Naive B cell (primary cell): ENCODE measurements around the gene TMEM51. TPM values are rescaled to one million over a fixed set of nuclear protein-coding genes. Genes with fewer than 3 reads are reported as not detected.

Experiments
- ATAC-seq, 2 donors: fragments of 150-1000 bp; cut with Tn5 transposase; 2 replicates each; pipeline ENCODE4 v1.10.0; 2021; ENCODE audit warnings: low read depth in 2 of 2, mild to moderate bottlenecking in 2 of 2, moderate library complexity in 2 of 2
- DNase-seq: peaks from one replicate; pipeline ENCODE4 v3.0.0; 2022
- H3K27ac Mint-ChIP-seq, 6 donors: one replicate each; pipeline ENCODE4 v1.8.0; 2020 to 2022; ENCODE audit warnings: mild to moderate bottlenecking in 6 of 6, mixed read lengths in 6 of 6, moderate library complexity in 5 of 6, inconsistent platforms in 2 of 6
- H3K27me3 Mint-ChIP-seq, 3 donors: one replicate each; pipeline ENCODE4 v1.8.0; 2021 to 2022; ENCODE audit warnings: mixed read lengths in 3 of 3, mild to moderate bottlenecking in 1 of 3
- H3K36me3 Mint-ChIP-seq, 2 donors: one replicate each; pipeline ENCODE4 v1.8.0; 2020 to 2022; ENCODE audit warnings: mixed read lengths in 2 of 2, inconsistent platforms in 1 of 2, mild to moderate bottlenecking in 1 of 2
- H3K4me1 Mint-ChIP-seq, 3 donors: one replicate each; pipeline ENCODE4 v1.8.0; 2020 to 2022; ENCODE audit warnings: mixed read lengths in 3 of 3, inconsistent platforms in 1 of 3, mild to moderate bottlenecking in 1 of 3, moderate library complexity in 1 of 3
- H3K4me3 Mint-ChIP-seq, 8 donors: one replicate each; pipeline ENCODE4 v1.8.0; 2020 to 2022; ENCODE audit warnings: mild to moderate bottlenecking in 8 of 8, mixed read lengths in 8 of 8, moderate library complexity in 8 of 8, inconsistent platforms in 2 of 8
- H3K9me3 Mint-ChIP-seq, 7 donors: one replicate each; pipeline ENCODE4 v1.8.0; 2020 to 2022; ENCODE audit warnings: mixed read lengths in 7 of 7, mild to moderate bottlenecking in 5 of 7, inconsistent platforms in 2 of 7, moderate library complexity in 1 of 7
- polyA plus RNA-seq, 6 donors: library from polyadenylated mRNA; unstranded; fragments of 300-500 nt; fragmentation: Illumina TruSeq; gene quantifications; one replicate each; pipeline ENCODE4 v1.2.3, GENCODE V29; 2021; ENCODE audit warnings: low read depth in 6 of 6

The TMEM51 gene, protein sequence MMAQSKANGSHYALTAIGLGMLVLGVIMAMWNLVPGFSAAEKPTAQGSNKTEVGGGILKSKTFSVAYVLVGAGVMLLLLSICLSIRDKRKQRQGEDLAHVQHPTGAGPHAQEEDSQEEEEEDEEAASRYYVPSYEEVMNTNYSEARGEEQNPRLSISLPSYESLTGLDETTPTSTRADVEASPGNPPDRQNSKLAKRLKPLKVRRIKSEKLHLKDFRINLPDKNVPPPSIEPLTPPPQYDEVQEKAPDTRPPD
- polyA plus RNA-seq, result not detected

DNA sequence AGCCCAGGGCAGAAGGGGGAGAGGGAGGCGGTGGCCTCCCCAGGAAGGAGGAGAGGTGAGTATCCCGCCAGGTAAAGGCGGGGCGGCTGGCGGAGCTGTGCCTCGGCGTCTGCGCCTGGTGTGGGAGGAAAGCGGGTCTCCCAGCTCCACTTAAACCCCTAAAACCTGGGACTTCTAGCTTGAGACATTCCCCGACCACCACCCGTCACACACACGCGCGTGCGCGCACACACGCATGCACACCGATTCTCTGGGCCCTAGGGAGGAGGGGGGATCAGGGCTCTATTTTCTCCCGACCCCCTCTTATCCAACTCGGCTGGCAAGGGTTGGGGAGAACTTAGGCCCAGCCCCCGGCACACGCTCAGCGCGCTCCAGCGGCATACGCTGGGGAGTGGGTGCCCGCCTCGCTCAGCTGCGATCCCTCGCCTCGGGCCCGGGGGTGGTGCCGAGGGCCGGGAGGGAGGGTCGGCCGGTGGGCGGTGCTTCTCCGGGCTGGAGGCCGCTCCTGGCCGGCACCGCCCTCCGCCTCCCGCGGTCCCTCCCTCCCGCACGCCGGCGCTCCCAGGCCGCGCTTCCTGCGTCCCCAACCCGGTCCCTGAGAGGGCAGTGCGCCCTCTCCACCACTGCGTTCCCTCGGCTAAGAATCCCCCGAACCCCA lies at the start of gene TMEM51:
TMEM51 (plus strand) TSS at position 564 of the 658 bp plus-strand sequence. CDS start 61,341 bp downstream, outside the sequence.
- peaks cover 9 to 35% (median 27%) of the 10 kb centered on the region in 3 donors for H3K4me1 Mint-ChIP-seq
- H3K36me3 Mint-ChIP-seq, result peaks cover 0 to 8% of the 10 kb centered on the region in 2 donors
- no peak within 1 kb of the TSS for H3K27ac Mint-ChIP-seq
- H3K27me3 Mint-ChIP-seq, result peaks cover 41 to 66% (median 60%) of the 10 kb centered on the region in 3 donors
- peaks cover 0 to 5% (median 0%) of the 10 kb centered on the region in 7 donors for H3K9me3 Mint-ChIP-seq
- H3K4me3 Mint-ChIP-seq, result peak within 1 kb of the TSS; percentile 7 to 82 (median 63)
- no peak for ATAC-seq
- DNase-seq, result no peak

DNA sequence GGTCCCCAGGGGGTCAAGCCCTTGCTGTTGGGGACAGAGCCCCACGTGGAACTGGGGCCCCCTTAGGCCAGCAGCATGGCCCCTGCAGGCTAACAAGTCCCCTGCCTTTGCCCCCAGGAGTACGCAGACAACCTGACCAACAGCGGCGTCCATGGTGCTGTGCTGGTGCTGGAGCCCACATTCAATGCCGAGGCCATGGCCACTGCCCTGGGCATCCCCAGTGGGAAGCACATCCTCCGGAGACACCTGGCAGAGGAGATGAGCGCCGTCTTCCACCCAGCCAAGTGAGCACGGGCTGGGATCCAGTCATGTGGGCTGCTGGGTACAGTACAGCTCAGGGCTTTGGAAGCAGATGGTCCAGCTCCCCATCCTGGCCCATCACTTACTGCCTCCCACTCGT lies 49.6 kb upstream of the TMEM51 start:
- H3K4me3 Mint-ChIP-seq, result no peak overlapping the region
- no peaks in the 10 kb centered on the region for H3K36me3 Mint-ChIP-seq
- no peak for DNase-seq
- H3K4me1 Mint-ChIP-seq, result peaks cover 0 to 13% (median 10%) of the 10 kb centered on the region in 3 donors
- H3K27ac Mint-ChIP-seq, result peak overlapping the region in 1 of 6 donors; percentile 60
- peaks cover 25 to 33% (median 32%) of the 10 kb centered on the region in 3 donors for H3K27me3 Mint-ChIP-seq
- H3K9me3 Mint-ChIP-seq, result peaks cover 0 to 10% (median 0%) of the 10 kb centered on the region in 7 donors
- ATAC-seq, result no peak

DNA sequence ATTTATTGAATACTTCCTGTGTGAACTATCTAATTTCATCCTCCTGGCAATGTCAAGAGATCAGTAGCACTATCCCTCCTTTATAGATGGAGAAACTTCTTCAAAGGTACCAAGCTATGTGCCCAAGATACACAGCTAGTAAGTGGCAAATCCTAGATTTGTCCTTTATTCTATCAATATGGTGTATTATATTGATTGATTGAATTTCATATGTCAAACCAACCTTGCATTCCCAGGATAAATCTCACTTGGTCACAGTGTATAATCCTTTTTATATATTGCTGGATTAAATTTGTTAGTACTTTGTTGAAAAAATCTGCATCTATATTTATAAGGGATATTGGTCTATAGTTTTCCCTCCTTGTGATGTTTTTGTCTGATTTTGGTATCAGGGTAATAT lies 48.8 kb upstream of the TMEM51 start:
- H3K9me3 Mint-ChIP-seq, result peaks cover 0 to 10% (median 0%) of the 10 kb centered on the region in 7 donors
- no peak overlapping the region for H3K27ac Mint-ChIP-seq
- no peak overlapping the region for H3K4me3 Mint-ChIP-seq
- H3K27me3 Mint-ChIP-seq, result peaks cover 21 to 24% (median 23%) of the 10 kb centered on the region in 3 donors
- no peak for ATAC-seq
- no peak for DNase-seq
- peaks cover 0 to 10% (median 9%) of the 10 kb centered on the region in 3 donors for H3K4me1 Mint-ChIP-seq
- no peaks in the 10 kb centered on the region for H3K36me3 Mint-ChIP-seq

DNA sequence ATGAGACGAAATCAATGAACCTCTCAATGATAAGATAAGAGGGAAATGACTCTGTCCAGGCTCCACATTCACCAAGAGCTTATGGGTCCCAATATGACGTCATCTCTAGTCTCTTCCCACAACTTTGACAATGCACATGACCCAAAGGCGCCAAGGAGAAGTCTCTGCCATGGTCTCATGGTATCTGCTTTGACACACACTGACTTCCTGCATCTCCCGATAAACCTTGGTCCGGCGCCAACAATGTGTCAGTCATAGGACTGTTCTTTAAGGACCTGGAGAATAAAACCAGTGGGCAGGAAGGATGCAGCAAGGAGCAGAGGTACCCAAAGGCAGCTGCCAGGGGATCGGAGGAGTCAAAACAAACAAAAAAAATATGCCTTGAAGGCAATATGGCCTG lies 46.9 kb upstream of the TMEM51 start:
- H3K4me3 Mint-ChIP-seq, result no peak overlapping the region
- DNase-seq (no peak), ATAC-seq (no peak)
- peaks cover 5 to 8% (median 6%) of the 10 kb centered on the region in 3 donors for H3K27me3 Mint-ChIP-seq
- no peaks in the 10 kb centered on the region for H3K36me3 Mint-ChIP-seq
- H3K9me3 Mint-ChIP-seq, result peaks cover 0 to 10% (median 0%) of the 10 kb centered on the region in 7 donors
- no peak overlapping the region for H3K27ac Mint-ChIP-seq
- peaks cover 0 to 3% (median 0%) of the 10 kb centered on the region in 3 donors for H3K4me1 Mint-ChIP-seq

DNA sequence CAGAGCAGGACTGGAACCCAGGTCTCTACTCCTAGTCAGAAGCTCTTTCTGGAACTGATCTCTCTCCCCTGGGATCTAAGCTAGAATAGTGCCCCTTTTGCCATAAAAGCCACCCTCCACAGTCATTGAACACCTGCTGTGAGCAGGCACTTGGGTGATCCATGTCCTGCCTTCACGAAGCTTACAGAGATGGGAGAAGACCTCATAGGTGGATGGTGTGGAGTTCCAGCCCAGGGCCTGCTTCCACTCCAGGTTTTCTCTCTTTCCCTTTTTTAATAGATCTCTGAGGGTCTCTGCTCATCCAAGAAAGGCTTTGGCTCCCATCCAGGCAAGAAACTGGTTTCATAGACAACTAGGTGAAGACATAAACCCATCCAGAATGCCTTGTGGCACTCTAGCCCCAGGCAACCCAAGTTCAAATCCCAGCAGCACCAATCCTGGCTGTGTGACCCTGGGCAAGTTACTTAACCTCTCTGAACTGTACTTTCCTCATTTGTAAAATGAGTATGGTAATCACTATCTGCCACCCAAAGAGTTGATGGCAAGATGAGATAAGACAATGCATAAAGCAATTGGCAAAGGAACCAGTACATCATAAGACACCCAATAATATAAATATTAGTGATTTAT lies 46.4 kb upstream of the TMEM51 start:
- no peak for DNase-seq
- no peak for ATAC-seq
- Mint-ChIP-seq H3K9me3 (peaks cover 0 to 10% (median 0%) of the 10 kb centered on the region in 7 donors), H3K4me3 (no peak overlapping the region), H3K36me3 (no peaks in the 10 kb centered on the region), H3K4me1 (no peaks in the 10 kb centered on the region), H3K27me3 (peaks cover 0 to 4% (median under 1%) of the 10 kb centered on the region in 3 donors), H3K27ac (no peak overlapping the region)

DNA sequence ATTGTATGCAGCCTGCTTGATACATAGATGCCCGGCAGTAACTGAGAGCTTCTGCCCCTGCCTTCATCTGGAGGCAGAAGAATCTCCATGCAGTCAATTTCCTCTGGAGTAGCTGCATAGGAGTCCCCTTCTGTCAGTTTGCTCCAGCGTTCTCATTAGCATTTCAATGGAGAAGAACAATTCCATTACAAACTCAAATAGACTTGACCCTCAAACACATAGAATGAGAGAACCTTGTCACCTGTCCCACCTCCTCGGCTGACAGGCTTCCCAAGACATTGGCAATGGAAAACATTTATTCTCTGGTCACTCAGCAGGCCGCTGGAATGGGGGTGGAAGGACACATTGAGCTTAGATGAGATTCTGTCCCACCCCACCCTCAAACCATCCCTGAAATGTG lies 45.6 kb upstream of the TMEM51 start:
- H3K36me3 Mint-ChIP-seq, result no peaks in the 10 kb centered on the region
- no peak overlapping the region for H3K4me3 Mint-ChIP-seq
- H3K4me1 Mint-ChIP-seq, result no peaks in the 10 kb centered on the region
- DNase-seq (no peak), ATAC-seq (no peak)
- peaks cover 0 to 4% (median 0%) of the 10 kb centered on the region in 3 donors for H3K27me3 Mint-ChIP-seq
- H3K9me3 Mint-ChIP-seq, result peaks cover 0 to 10% (median 0%) of the 10 kb centered on the region in 7 donors
- no peak overlapping the region for H3K27ac Mint-ChIP-seq

DNA sequence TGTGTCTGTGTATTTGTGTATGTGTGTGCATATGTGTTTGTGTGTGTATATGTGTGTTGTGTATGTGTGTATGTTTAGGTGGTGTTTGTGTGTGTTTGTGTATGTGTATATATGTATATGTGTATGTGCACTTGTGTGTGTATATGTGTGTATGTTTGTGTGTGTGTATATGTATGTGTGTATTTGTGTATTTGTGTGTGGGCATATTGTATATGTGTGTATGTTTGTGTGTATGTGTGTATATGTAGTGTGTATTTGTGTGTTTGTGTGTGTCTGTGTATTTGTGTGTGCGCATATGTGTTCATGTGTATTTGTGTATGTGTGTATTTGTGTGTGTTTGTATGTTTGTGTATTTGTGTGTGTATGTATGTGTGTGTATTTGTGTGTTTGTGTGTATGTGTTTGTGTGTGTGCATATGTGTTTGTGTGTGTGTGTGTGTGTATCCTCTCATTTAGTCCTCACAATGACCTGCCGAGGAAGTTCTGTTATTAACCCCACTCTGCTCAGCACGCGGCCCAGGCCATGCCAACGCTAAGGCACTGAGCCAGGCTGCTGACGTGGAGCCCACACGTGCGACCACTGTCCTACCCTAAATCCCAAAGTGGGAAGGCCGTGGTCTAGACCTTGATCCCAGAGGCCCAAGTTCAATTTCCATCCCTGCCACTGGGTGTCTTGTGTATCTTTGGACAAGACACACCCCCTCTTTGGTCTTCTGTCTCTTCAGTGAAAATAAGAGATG lies 43.2 kb upstream of the TMEM51 start:
- ATAC-seq, result no peak
- no peak overlapping the region for H3K27ac Mint-ChIP-seq

DNA sequence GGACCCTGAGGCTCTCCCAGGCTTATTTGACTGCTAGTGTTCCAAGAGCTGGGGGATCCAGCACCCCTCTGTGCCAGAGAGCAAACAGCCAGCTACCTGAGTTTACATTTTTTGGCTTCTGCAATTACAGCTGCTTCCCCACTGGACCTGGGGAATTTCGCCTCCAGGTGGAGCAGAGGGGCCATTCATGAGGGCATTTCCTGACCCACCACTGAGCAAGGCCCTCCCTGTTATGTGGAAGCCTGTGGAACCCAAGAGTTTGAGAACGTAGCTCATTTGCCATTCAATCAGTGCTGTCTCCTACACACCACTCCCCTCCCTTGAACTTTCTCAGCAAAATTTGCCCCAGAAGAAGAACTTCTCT lies 42.7 kb upstream of the TMEM51 start:
- Mint-ChIP-seq H3K27ac (no peak overlapping the region), H3K4me1 (no peaks in the 10 kb centered on the region), H3K36me3 (no peaks in the 10 kb centered on the region), H3K4me3 (no peak overlapping the region), H3K27me3 (peaks cover 0 to 6% (median 0%) of the 10 kb centered on the region in 3 donors), H3K9me3 (no peaks in the 10 kb centered on the region)
- ATAC-seq, result no peak
- no peak for DNase-seq

More for the DNA sequence above, 43.2 kb upstream of the TMEM51 start:
- DNase-seq, result no peak
- H3K4me1 Mint-ChIP-seq, result no peaks in the 10 kb centered on the region
- no peak overlapping the region for H3K4me3 Mint-ChIP-seq
- H3K9me3 Mint-ChIP-seq, result peaks cover 0 to 1% (median 0%) of the 10 kb centered on the region in 7 donors
- H3K27me3 Mint-ChIP-seq, result peaks cover 0 to 4% (median 0%) of the 10 kb centered on the region in 3 donors
- no peaks in the 10 kb centered on the region for H3K36me3 Mint-ChIP-seq

DNA sequence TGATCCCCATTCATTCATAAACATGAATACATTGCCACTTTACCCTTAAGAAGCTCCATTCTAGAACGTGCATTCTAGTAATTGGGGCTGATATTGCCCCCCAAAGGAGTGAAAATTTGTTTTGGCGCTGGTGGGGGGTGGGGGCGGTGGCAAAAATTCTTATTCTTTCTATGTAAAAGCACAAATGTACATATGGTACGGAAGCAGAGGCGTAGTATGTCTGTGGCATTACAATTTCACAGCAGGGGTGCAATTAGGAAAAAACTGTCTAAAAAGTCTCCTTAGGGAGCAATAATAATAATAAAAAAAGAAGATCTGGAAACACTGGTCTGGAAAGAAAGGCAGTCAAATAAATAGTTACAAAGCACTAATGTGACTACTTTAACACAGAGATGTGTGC lies 40.4 kb upstream of the TMEM51 start:
- no peak overlapping the region for H3K27ac Mint-ChIP-seq
- no peaks in the 10 kb centered on the region for H3K9me3 Mint-ChIP-seq
- ATAC-seq, result no peak
- H3K4me3 Mint-ChIP-seq, result no peak overlapping the region
- no peaks in the 10 kb centered on the region for H3K4me1 Mint-ChIP-seq
- no peak for DNase-seq
- no peaks in the 10 kb centered on the region for H3K36me3 Mint-ChIP-seq
- H3K27me3 Mint-ChIP-seq, result peaks cover 0 to 3% (median 0%) of the 10 kb centered on the region in 3 donors

DNA sequence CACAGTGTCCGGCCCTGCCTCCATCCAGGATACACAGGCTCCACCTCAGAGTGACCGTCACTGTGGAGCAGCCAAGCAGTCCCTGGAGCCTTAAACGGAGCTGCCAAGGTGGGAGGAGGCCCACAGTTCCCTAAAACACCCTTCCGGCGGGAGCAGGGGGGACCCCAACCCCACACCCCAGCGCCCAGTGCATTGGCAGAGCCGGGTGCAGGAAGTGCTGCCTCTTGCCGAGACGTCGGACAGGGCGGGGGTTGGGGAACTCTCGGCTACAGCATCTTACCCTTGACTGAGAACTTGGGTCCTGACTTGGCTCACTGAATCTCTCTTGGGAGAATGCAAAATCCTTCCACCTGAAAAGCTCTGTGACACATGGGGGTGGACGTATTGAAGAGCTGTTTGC lies 38.7 kb upstream of the TMEM51 start:
- Mint-ChIP-seq H3K9me3 (peaks cover 0 to 3% (median 0%) of the 10 kb centered on the region in 7 donors), H3K4me1 (no peaks in the 10 kb centered on the region), H3K36me3 (no peaks in the 10 kb centered on the region), H3K27me3 (peaks cover 0 to 5% (median 3%) of the 10 kb centered on the region in 3 donors), H3K27ac (no peak overlapping the region), H3K4me3 (no peak overlapping the region)
- ATAC-seq (no peak), DNase-seq (no peak)

DNA sequence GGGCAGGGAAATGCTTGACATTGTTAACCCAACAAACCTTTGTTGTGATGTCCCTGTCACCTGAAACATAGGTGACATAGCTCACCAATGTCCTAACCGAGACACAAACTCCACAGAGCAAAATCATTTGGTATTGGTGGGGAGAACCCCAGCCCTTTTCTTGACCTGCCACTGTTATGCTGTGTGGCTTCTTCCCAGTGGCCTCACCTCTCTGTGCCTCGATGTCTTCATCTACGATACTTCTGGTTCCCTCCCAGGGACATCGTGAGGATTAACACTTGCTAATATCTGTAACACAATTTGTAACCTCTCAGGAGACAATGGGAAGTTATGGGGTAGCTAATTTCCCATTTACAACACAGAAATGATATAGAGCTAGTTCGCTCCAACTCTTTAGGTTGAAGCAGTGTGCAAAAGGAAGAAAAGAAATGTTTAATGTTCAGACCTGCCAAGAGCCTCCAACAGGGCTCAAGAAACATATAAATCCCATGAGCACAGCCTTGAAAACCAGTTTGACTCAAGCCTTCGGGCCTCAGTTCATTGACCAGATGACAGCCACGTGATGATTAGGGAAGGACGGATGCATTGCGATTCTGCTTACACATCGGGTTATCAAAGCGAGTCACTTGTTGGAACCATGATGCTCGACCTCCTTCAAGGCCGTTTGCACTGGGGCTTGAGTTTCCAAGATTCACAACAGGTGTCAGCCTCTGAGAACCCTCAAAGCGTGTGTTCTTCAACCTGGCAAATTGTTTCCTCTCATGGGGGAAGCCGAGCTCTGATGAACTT lies 37.8 kb upstream of the TMEM51 start:
- DNase-seq (no peak), ATAC-seq (no peak)
- H3K9me3 Mint-ChIP-seq, result peaks cover 0 to 3% (median 0%) of the 10 kb centered on the region in 7 donors
- no peaks in the 10 kb centered on the region for H3K36me3 Mint-ChIP-seq
- H3K27ac Mint-ChIP-seq, result no peak overlapping the region
- H3K4me3 Mint-ChIP-seq, result no peak overlapping the region
- no peaks in the 10 kb centered on the region for H3K4me1 Mint-ChIP-seq
- H3K27me3 Mint-ChIP-seq, result peaks cover 0 to 5% (median 3%) of the 10 kb centered on the region in 3 donors

DNA sequence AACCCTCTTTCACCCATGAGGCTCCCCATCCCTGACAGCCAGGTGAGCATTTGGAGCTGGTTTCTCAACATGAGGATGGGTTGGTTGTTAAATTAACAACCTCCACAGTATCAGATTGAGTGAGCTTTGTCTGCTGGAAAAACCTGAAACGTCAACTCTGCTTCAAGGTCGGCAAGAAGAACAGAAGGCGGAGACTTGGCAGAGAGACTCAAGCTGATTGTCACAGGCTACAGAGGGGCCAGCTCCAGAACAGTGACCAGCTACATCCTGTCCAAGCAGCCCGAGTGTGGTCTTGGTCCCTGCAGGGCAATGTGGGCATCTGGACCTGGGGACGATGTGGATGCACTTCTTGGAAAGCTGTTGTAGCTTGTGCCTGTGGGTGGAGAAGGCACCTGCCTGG lies 36.6 kb upstream of the TMEM51 start:
- H3K36me3 Mint-ChIP-seq, result no peaks in the 10 kb centered on the region
- peaks cover 0 to 5% (median 3%) of the 10 kb centered on the region in 3 donors for H3K27me3 Mint-ChIP-seq
- H3K9me3 Mint-ChIP-seq, result peaks cover 0 to 3% (median 0%) of the 10 kb centered on the region in 7 donors
- no peak overlapping the region for H3K27ac Mint-ChIP-seq
- no peak overlapping the region for H3K4me3 Mint-ChIP-seq
- DNase-seq (no peak), ATAC-seq (no peak)
- H3K4me1 Mint-ChIP-seq, result no peaks in the 10 kb centered on the region
